ENCODE results near the gene SEPTIN11. TPM values are rescaled to one million over a fixed set of nuclear protein-coding genes. Genes with fewer than 3 reads are reported as not detected.

The SEPTIN11 gene
- polyA plus RNA-seq, 1 donor from 2014 or later = 61.3 TPM

GRCh38 chr4:76977736-76978350, 28.3 kb downstream of the SEPTIN11 start:
- H3K9me3 ChIP-seq (ENCODE audit: low read length) = no peaks in the 10 kb centered on the region
- H3K36me3 ChIP-seq (ENCODE audit: insufficient read depth, low read length) = peaks cover 7% of the 10 kb centered on the region
- no peak overlapping the region for H3K9ac ChIP-seq (ENCODE audit: low read length)
- no peak overlapping the region for H3K4me3 ChIP-seq (ENCODE audit: low read length)
- TF ChIP-seq MXI1 (conservative IDR thresholded peaks at IDR 0.05; ENCODE audit: poor library complexity, severe bottlenecking) (no peak), CTCF (IDR thresholded peaks at IDR 0.05; ENCODE audit: poor library complexity, severe bottlenecking) (no peak)
- H3K79me2 ChIP-seq (replicated peaks; ENCODE audit: insufficient read depth, low read length) = peaks cover 64% of the 10 kb centered on the region
- no peaks in the 10 kb centered on the region for H3K27me3 ChIP-seq (ENCODE audit: insufficient read depth, low read depth, low read length)
- H2AFZ ChIP-seq (ENCODE audit: low read depth, low read length) = no peak overlapping the region
- H3F3A ChIP-seq (ENCODE audit: insufficient read depth, low read length, poor library complexity, severe bottlenecking) = no peaks in the 10 kb centered on the region
- no peaks in the 10 kb centered on the region for H4K20me1 ChIP-seq (ENCODE audit: insufficient read depth)
- H3K9me2 ChIP-seq (ENCODE audit: insufficient read depth, low read length) = no peaks in the 10 kb centered on the region
- no peak overlapping the region for H3K27ac ChIP-seq (ENCODE audit: low read length)
- no peak overlapping the region for H3K4me2 ChIP-seq (ENCODE audit: low read length)

- no peak for TF ChIP-seq RAD21 (conservative IDR thresholded peaks at IDR 0.05)
- no peak for TF ChIP-seq SMC3 (conservative IDR thresholded peaks at IDR 0.05; ENCODE audit: poor library complexity)
- no peak for TF ChIP-seq TAF1 (IDR thresholded peaks at IDR 0.05; ENCODE audit: low read depth)
- no peak for TF ChIP-seq EZH2 (IDR thresholded peaks at IDR 0.05; ENCODE audit: borderline replicate concordance, insufficient read depth, low read length, poor library complexity, severe bottlenecking)
- TF ChIP-seq REST (IDR thresholded peaks at IDR 0.05; ENCODE audit: borderline replicate concordance) = no peak
Measured at GRCh38 chr4:76979236-76979635, 29.7 kb downstream of the SEPTIN11 start.

GRCh38 chr4:76980261-76980660, 30.7 kb downstream of the SEPTIN11 start:
- H4K20me1 ChIP-seq (ENCODE audit: insufficient read depth) = no peaks in the 10 kb centered on the region
- no peak overlapping the region for H3K4me2 ChIP-seq (ENCODE audit: low read length)
- H3K9me2 ChIP-seq (ENCODE audit: insufficient read depth, low read length) = no peaks in the 10 kb centered on the region
- no peak overlapping the region for H3K4me3 ChIP-seq (ENCODE audit: low read length)
- no peaks in the 10 kb centered on the region for H3F3A ChIP-seq (ENCODE audit: insufficient read depth, low read length, poor library complexity, severe bottlenecking)
- H3K9me3 ChIP-seq (ENCODE audit: low read length) = no peaks in the 10 kb centered on the region
- H3K27ac ChIP-seq (ENCODE audit: low read length) = no peak overlapping the region
- no peak for TF ChIP-seq MXI1 (conservative IDR thresholded peaks at IDR 0.05; ENCODE audit: poor library complexity, severe bottlenecking)
- no peak for TF ChIP-seq CTCF (IDR thresholded peaks at IDR 0.05; ENCODE audit: poor library complexity, severe bottlenecking)
- no peak for TF ChIP-seq TAF1 (IDR thresholded peaks at IDR 0.05; ENCODE audit: low read depth)
- no peak for TF ChIP-seq EZH2 (IDR thresholded peaks at IDR 0.05; ENCODE audit: borderline replicate concordance, insufficient read depth, low read length, poor library complexity, severe bottlenecking)
- no peak for TF ChIP-seq REST (IDR thresholded peaks at IDR 0.05; ENCODE audit: borderline replicate concordance)
- no peak for TF ChIP-seq SMC3 (conservative IDR thresholded peaks at IDR 0.05; ENCODE audit: poor library complexity)
- TF ChIP-seq POLR2AphosphoS5 (IDR thresholded peaks at IDR 0.05) = no peak
- no peak for TF ChIP-seq RAD21 (conservative IDR thresholded peaks at IDR 0.05)
- H3K36me3 ChIP-seq (ENCODE audit: insufficient read depth, low read length) = peaks cover 7% of the 10 kb centered on the region
- H2AFZ ChIP-seq (ENCODE audit: low read depth, low read length) = no peak overlapping the region
- H3K27me3 ChIP-seq (ENCODE audit: insufficient read depth, low read depth, low read length) = no peaks in the 10 kb centered on the region
- H3K9ac ChIP-seq (ENCODE audit: low read length) = no peak overlapping the region
- peaks cover 75% of the 10 kb centered on the region for H3K79me2 ChIP-seq (replicated peaks; ENCODE audit: insufficient read depth, low read length)

More at GRCh38 chr4:76979236-76979635, 29.7 kb downstream of the SEPTIN11 start:
- no peaks in the 10 kb centered on the region for H3K27me3 ChIP-seq (ENCODE audit: insufficient read depth, low read depth, low read length)
- H3K9me3 ChIP-seq (ENCODE audit: low read length) = no peaks in the 10 kb centered on the region
- no peaks in the 10 kb centered on the region for H3F3A ChIP-seq (ENCODE audit: insufficient read depth, low read length, poor library complexity, severe bottlenecking)
- no peak overlapping the region for H3K9ac ChIP-seq (ENCODE audit: low read length)
- no peak overlapping the region for H3K4me2 ChIP-seq (ENCODE audit: low read length)
- no peak overlapping the region for H3K27ac ChIP-seq (ENCODE audit: low read length)
- H3K4me3 ChIP-seq (ENCODE audit: low read length) = no peak overlapping the region
- no peaks in the 10 kb centered on the region for H3K9me2 ChIP-seq (ENCODE audit: insufficient read depth, low read length)
- no peaks in the 10 kb centered on the region for H4K20me1 ChIP-seq (ENCODE audit: insufficient read depth)
- peaks cover 73% of the 10 kb centered on the region for H3K79me2 ChIP-seq (replicated peaks; ENCODE audit: insufficient read depth, low read length)
- peaks cover 7% of the 10 kb centered on the region for H3K36me3 ChIP-seq (ENCODE audit: insufficient read depth, low read length)
- no peak overlapping the region for H2AFZ ChIP-seq (ENCODE audit: low read depth, low read length)
